ENCODE measurements around the gene ASIC3. TPM values are rescaled to one million over a fixed set of nuclear protein-coding genes. Genes with fewer than 3 reads are reported as not detected.
A peak's percentile ranks its signal among the peaks of the same experiment; 100 is the strongest.

Gene ASIC3
- polyA plus RNA-seq, 12 donors: 1.5 to 7.7 (median 4.1) TPM; not detected in 2

DNA sequence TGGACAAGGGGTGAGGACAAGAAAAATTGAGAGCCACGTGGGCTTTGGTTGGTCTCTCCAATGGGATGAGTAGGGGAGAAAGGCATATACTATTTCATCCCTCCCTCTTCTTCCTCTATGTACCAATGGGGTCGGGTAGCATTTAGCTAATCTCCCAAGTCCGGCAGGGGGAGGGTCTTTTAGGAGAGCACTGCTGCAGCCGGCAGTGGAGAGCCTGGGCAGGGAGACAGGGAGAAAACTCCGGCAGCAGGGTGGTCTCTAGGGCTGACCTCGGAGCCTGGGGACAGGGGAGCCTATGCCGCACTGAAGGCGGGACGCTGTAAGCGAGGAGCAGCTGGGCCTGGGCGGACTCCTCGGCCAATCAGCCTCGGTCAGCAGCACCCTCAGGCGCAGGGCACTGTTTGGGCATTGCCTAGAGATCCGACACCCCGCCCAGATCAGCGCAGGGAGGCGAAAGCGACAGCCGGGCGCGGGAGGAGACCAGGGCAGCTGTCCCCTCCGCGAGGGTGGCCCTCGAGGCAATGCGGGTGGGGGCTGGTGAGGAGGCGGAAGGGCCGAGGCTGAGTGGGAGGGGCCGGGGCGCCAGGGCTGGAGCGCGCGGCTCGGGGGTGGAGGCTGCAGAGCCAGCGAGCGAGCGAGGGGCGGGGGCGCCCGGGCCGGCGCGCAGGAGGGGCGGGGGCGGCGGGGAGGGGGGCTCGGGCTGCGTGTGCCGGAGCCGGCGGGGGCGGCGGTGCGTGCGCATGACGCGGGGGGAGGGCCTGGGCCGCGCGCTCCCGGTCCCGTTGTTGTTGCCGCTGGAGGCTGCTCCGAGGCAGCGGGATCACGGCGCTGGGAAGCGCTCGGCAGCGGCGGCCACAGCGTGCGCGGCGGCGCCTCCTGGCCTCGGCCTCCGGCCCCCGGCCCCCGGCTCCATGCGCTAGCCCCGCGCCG is 37.6 kb downstream of the ASIC3 start, which contains the start of gene AGAP3:
Gene AGAP3, plus strand, starts transcription at position 785 of the 930 bp plus-strand sequence. CDS start 267 bp downstream, outside the sequence.
- peak; percentile 85 for DNase-seq

DNA sequence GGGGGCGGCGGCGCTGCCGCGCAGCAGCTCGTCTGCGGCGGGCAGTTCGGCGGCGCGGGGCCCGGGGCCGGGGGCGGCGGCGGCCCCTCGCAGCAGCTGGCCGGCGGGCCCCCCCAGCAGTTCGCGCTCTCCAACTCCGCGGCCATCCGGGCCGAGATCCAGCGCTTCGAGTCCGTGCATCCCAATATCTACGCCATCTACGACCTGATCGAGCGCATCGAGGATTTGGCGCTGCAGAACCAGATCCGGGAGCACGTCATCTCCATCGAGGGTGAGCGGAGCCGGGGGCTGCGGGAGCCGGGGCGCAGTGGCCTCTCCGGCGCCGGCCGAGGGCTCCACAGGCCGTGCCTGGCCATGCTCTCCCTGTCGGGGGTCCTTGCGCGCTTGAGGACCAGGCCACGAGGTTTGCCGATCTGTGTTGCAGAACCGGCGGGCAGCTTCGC is 38.5 kb downstream of the ASIC3 start:
- no peak for DNase-seq

DNA sequence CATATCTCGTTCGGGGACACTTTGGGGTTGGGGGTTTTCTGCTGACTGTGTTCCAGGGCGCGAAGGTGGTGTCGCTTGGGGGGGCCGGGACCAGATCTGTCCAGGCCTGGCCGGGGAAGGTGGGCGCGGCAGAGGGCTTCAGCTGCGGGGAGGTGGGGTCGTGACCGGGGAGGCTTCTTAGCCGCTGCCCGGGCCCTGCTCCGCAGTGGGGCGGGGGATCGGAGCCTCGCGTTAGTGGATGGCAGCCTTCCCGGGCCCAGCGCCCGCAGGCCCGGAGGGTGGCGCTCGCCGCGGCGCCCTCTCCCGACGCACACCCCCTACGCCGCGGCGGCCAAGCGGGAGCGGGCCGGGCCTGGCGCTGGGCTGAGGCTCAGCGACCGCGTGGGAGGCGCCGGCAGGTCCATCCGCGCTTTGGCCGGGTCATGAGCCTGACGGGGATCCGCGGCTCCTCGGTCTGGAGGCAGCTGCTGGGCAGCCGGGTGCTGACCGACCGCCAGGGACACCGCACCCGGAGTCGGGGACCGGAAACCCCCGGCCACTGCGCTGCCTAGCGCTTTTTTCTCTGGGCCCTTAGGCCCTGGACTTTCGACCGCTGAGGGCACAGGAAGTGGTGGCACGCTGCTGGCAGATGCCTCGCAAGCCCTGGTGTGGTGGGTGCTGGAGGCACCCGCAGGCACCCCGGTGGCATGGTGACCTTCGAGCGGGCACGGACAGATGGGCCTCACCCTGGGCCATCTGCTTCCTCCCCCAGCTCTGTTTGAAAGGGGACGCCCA is 39.1 kb downstream of the ASIC3 start:
- DNase-seq: no peak

DNA sequence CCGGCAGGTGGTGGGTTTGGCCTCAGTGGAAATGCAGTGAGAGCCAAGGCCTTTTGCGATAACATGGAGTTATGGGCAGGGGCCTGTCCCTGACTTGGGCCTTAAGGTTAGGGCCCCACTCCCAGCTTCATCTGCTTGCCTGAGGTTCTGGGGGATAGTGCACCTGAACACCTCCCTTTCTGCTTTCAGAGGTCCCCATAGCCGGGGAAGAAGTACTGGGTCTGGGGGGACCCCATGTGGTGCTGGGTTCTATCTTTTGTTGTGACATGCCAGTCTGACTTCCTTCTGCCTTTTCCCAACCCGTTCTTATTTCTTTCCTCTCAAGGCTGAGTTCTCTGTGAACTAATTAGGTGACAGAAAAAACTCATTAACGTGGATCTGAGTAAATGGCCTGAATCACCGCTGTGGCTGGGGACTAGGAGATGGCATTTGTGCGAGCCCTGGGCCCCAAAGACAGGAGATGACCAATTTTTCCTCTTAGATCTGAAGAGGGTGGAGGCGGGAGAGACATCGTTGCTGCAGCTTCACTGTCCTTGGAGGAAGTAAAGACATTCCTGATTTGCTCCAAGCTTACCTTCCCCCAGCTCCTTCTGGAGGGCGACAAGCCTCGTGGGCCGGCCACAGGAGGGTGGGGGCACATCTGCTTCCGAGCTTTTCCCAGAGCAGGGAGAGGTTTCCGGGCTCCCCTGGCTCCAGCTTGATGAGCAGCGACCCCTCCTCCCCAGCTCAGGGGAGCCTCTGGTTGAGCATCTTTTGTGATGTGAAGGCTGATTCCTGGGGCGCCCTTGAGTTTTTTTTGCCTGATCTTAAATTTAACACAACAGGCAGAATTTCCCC is 39.9 kb downstream of the ASIC3 start:
- no peak for DNase-seq

DNA sequence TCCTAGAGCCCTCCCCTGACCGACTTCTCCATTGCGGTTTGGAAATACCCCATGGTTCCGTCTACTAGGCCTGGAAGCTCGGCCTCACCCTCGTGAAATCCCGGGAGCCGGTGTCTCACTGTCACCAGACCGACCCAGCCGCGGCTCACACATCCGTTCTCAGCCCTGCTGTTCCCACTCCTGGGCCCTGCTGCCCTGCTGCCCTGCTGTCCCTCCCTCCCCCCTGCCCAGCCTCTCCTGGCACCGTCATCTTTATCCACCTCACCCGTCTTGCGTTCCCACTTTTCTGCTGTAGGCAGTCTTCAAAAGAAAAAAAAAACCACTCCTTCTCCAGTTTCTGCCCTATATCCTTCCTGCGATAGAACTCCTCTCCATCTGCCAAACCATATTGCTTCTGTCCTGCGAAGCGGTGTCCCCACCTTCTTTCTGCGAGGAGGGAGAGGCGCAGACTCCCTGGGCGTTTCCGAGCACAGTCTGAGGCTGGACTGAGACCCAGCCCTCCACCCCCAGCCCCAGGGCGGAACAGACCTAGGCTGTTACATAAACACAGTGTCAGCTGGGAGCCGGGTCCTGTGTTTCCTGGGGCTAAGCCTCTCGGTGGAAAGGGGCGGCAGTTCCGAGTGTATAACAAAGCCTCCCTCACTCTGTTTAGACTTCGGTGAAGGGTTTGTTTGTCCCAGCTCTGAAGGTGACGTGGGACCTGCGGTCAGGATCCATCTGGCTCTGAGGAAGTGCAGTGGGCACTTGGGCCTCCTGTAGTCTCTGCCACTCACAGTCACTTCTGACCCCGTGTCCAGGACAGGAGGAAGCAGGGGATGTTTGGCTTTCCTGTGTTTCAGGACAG is 40.7 kb downstream of the ASIC3 start:
- no peak for DNase-seq

DNA sequence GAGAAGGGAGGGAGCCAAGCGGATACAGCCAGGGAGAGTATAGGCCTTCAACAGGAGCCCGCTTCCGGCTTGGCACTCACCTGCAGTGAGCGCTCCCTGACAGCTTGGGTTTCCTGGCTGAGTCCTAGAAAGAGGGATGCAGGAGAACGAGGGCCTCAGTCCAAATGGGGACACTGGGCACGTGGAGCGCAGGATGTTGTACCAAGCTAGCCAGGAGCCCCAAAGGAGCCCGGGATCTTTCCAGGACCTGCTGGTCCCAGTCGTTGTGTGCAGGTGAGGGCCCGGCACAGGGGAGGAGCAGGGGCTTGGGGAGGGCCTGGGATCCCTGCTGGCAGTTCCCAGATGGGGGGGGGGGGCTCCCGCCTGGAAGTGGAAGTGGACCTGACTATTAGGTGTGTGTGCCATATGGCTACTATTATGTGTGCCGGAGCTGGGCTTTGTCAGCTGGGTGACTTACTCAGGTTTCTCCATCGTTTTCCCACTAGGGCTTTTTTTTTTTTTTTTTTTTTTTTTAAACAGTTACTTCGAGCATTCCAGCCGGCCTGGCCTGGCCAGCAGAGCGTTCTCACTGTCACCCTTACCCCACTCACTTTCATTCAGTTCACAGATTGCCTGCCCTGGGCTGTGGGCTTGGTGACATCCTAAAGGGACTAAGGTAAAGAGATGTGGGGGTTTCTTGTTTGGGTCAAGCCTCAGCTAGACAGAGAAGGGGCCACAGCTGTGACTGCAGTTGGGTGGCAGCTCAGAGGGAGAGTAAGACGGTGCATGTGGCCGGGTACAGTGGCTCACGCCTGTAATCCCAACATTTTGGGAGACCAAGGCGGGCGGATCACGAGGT is 41.8 kb downstream of the ASIC3 start:
- no peak for DNase-seq

DNA sequence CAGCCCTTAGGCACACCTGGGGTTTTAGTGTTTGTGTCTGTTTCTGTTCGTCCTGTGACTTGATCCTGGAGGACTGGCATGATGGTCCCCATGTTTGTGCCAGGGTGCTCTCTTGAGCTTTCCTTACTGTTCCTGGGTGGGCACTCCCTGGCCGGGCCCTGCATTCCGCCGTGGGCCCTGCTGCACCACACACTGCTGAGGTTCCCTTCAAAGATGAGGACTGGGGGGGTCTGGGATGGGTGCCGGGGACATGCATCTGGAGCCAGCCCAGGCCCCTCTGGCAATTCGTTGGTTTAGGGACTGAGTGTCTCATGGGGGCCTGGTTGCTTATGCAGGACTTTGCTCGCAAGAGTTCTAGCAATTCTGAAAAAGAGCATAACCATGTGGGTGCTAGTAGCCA is 42.7 kb downstream of the ASIC3 start:
- no peak for DNase-seq

DNA sequence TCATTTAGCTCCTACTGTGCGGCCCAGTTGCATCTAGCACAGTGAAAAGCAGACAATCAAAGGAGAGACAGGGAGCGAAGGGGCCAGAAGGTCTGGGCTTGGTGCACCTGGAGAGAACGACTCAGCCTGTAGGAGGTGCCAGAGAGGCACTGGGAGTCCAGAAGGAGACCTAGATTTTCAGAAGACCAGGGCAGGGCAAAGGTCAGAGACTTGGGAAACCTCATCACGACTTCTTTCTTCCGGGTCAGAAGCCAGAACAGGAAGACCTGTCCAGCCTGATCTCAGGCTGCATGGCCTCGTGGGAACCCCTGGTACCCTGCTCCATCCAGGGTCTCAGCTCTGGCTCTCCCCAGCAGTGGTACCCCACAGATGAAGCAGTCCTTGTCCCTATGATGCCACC is 43.1 kb downstream of the ASIC3 start:
- DNase-seq: no peak

DNA sequence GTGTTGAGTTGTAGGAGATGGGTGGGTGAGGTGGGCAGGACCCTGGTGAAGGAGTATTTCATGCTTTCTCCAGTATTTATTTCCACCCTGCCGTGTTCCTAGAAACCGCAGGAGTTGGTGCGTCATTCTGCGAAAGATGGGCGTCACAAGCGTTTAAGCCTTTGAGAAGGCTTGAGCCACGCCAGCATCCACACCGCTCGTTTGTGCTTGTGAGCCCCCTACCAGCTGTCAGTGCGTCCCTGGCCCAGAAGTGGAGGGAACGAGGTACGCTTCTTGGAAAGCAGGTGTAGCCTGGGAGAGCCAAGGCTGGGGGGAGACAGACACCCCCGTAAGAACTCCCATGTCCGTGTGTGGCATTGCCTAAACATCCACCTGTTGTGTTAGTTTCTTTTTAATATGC is 43.7 kb downstream of the ASIC3 start:
- DNase-seq: no peak

DNA sequence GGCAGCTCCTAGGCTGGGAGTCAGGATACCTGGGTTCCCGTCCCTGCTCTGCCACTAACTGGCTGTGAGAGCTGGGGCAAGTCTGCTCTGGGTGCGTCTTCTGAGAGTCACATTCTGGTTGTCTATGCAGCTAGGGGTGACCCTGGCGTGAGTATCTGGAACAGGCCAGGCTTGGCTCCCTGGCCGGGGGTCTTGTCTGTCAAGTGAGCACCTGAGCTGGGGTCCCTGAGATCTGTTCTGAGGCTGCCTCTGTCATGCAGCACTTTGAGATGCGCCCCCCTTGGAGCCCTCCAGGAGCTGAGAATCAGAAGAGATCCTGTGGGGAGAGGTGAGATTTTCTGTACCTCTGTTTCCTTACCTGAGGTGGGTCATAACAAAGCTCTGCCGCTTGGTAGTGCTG is 45.4 kb downstream of the ASIC3 start:
- DNase-seq: no peak

DNA sequence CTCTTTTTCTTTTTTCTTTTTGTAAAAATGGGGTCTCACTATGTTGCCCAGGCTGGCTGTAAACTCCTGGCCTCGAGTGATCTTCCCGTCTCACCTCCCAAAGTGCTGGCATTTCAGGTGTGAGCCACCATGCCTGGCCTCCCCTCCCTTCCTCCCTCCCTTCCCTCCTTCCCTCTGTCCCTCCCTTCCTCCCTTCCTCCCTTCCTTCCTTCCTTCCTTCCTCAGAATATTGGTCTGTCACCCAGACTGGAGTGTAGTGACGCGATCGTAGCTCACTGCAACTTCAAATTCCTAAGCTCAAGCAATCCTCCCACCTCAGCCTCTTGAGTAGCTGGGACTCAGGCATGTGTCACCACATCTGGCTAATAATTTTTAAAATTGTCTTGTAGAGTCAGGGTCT is 46.3 kb downstream of the ASIC3 start:
- no peak for DNase-seq

DNA sequence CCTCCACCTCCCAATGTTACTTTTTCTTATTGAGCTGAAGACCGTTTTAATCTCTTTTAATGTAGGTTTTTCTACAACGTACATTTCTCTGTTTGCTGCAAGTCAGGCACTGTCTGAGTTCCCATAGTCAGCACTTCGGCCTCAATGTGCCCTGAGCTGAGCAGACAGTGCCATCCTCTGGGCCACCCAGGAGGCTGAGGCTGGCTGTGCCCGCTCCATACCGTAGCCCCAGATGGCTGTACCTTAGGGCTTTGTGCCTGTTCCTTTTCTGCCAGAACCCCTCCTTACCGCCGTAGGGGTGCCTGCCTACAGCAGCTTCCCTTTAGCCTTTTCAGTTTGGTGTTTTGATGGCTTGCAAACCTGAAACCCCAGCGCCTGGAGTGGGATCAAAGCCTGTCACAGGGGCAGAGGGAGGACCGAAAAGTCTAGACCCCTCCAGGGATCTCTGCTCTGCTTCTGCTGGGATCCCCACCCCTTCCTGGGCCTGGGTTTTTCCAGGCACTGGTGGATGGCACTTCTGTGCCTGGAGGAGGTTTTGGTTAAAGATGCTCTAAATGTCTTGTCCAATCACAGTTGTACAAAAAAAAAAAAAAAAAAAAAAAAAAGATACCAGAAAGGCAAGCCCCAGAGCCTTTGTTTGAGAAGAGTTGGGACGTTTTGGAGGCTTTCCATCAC is 46.9 kb downstream of the ASIC3 start:
- no peak for DNase-seq

DNA sequence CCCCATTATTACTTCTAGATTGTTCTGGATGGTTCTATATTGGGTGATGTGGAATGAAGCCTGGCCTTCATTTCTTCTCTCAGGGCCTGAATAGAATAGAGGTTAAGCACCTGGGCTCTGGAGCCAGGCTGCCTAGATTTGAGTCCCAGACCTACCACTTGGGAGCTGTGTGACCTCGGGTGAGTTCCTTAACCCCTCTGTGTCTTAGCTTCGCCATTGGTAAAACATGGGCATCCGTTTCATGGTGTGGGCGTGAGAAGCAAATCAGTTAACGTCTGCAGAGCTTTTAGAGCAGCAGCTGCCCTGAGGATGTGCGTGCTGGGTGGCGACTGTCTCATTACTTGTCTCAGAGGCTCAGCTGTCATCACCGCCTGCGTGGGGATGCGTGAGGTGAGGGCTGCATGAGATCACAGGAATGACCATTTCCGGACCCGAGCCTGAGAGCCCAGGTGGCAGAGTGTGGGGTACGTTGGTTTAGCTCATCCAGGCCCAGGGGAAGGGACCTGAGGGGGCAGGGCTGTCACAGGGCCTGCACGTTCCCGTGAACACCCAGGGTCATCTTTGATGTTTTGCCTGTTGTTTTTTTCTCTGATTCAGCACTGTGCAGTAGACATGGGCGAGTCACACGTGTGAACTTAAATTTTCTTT is 47.6 kb downstream of the ASIC3 start:
- DNase-seq: no peak

DNA sequence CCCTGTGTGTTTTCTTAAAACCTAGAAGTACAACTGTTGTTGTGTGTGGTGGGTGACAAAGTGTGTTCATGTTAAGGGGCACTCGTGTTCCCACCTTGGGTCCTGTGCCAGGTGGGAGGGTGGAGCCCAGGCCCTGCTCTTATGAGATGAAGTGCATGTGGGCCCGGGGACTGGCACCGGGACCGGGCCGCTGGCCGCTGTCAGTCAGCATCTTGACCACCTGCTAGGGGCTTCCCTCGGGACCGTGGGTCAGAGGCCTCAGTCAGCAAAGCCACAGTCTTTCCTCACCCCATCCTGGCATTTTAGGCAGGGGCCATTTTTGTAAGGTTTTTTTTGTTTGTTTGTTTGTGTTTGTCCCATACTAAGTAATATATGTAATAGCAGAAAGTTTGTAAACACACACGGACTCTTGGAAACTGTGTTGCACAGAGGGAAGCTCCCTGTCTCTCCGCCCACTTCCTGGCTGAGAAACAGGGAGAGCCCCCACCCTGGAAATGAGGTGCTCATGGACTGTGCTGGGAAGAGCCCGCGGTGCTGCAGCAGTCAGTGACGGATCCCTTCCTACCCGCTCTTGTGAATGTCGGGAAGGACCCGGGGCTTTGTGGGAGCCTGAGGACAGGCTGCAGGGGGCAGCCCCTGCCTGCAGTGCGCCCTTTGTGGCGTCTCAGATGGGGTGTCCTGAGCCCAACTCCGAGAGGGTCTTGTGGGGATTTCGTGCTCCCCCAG is 51.3 kb downstream of the ASIC3 start:
- DNase-seq: no peak

DNA sequence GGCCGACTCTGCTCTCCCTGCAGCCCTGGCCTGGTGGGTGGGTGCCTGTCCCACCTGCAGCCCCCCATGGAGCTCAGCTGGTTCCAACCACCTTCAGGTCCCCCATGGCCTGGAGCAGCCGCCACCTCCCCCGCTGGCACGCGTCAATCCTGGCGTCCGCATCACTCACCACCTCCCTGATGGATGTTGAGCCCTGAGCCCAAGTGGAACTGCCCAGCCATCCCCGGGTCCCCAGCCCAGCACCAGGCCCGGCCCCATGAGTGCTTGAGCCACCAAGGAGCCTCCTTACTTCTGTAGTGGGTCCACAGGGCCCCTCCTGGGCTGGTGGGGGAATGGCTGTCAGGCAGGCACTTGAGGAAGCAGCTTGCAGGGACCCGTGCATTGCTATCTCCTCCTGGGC is 52.6 kb downstream of the ASIC3 start:
- DNase-seq: no peak

DNA sequence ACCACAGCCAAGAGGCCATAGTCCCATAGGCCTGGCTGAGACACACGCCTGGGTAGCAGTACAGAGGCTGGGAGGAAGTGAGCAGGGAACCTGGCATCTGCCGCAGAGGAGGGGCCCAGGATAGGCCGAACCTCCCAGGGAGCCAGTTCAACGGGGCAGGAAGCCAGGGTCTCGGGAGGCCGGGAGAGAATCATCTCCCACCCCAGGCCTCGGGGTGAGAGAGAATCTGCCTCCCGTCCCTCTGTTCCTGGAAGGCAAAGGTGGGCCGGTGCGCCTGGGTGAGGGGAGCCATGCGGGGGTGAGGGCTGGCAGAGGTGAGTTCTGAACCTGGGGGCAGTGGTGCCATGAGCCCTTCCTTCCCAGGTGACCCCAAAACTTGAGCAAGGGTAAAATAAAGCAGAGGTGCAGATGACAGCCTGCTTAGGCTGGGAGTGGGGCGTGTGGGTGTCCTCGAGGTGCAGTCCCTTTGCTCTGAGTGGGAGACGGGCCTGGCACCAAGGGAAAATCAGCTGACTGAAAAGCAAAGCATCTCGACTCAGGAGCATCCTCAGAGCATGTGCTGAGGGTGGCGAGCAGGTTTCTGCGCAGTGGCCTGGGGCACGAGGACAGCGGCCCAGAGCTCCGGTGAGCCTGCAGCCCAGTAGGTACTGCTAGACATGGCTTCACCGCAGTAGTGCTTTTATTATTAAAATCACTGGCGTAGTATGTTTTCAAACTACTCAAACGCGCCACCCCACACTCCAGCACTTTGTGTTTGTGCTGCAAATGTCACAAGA is 53.5 kb downstream of the ASIC3 start:
- no peak for DNase-seq

All from muscle of arm (tissue), 12 donors.